GM15510 (cell line): ENCODE data around the gene SCARF1.
A peak's percentile ranks its signal among the peaks of the same experiment; 100 is the strongest.

Experiments used
- POLR2A ChIP-seq: IDR thresholded peaks from 3 replicates; pipeline ENCODE4 v1.6.1; 2011; ENCODE audit warnings: borderline replicate concordance; ENCODE audit not compliant: insufficient read length; ENCODE audit errors: extremely low read depth

The SCARF1 gene

GRCh38 chr17:1636732-1637285 is 8.7 kb downstream of the SCARF1 start:
- no peak for TF ChIP-seq POLR2A

GRCh38 chr17:1635675-1636465 is 9.7 kb downstream of the SCARF1 start:
- no peak for TF ChIP-seq POLR2A

GRCh38 chr17:1634841-1635650 is 10.5 kb downstream of the SCARF1 start:
- TF ChIP-seq POLR2A: no peak

GRCh38 chr17:1630662-1631061 is 14.9 kb downstream of the SCARF1 start:
- TF ChIP-seq POLR2A: no peak

DNA sequence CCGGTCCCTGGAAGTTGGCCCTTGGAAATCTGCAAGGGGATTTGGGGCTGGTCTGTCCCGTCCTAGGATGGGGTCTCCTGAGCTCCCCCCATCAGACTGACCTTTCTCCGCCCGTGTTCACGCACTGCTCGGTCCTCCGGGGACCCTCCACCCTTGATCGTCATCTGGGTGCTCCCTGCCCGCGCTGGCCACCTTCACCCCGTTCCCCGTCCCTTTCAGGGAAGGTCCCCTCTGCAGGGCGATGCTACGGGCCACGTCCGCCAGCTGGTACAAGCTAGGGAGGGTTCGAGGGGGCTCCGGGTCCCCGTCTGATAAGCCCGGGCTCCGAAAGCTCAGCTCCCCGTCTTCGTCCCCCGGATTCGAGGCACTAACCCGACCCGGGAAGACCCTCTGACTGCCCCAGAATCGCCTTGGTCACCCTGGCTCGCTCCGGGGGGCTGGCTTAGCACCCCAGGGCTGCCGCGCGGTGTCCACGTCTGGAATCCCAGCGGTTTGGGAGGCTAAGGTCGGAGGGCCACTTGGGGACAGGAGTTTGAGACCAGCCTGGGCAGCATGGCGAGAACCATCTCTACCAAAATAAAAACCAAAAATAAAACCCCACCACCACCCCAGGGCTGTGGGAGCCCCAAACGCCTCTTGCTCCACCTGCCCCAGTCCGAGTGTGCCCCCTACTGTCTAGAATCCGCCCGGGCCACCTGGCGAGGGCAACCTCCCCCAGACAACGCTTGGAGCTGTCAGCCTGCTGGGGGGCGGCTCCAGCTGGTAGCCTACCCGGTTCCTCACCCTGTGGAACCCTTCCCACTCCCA is 15.8 kb downstream of the SCARF1 start:
- no peak for TF ChIP-seq POLR2A

GRCh38 chr17:1628856-1629503 is 16.6 kb downstream of the SCARF1 start:
- peak; percentile 35 for TF ChIP-seq POLR2A

GRCh38 chr17:1627982-1628855 is 17.3 kb downstream of the SCARF1 start, which contains the start of gene SLC43A2:
SLC43A2 (minus strand) TSS chr17:1628834; CDS start chr17:1627874, 960 bp downstream.
- TF ChIP-seq POLR2A: peak; percentile 16

DNA sequence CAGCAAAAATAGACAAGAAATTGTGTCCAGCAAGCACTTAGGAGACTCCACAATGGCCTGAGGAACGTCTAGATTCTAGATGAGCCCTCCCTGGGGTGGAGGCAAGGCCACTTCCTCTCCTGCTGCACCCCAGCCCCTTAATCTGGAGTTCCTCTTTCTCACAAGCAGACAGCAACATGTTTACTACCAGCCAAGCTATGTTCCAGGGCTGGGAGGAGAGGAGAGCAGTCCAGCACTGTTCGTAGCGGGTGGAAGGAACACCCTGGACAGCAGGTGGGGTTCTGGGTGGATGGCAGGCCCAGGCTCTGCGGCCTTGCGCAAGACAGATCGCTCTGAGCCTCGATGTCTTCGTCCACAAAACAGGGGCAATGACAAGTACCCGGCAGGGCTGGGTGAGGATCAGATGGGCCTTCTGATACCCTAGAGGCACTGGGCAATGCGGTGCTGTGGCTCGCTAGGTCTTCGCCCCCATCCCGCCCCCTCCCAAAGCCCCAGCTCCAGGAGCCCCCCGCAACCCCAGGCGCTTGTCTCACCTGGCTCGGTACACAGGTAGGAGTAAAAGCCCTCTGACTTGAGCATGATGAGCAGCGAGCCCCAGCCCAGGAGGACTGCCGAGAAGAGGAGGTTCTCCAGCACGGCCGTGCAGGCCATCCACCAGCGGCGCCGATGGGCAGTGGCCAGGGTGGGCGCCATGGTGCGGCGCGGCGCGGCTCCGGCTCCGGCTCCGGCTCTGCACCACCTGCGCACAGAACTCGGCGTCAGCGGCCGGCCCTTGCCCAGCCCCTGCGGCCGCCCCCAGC is 18.1 kb downstream of the SCARF1 start:
- TF ChIP-seq POLR2A: no peak

- no peak for TF ChIP-seq POLR2A
Measured at GRCh38 chr17:1626333-1626732, 19.2 kb downstream of the SCARF1 start.

- TF ChIP-seq POLR2A: no peak
Measured at GRCh38 chr17:1625581-1625980, 20.0 kb downstream of the SCARF1 start.

DNA sequence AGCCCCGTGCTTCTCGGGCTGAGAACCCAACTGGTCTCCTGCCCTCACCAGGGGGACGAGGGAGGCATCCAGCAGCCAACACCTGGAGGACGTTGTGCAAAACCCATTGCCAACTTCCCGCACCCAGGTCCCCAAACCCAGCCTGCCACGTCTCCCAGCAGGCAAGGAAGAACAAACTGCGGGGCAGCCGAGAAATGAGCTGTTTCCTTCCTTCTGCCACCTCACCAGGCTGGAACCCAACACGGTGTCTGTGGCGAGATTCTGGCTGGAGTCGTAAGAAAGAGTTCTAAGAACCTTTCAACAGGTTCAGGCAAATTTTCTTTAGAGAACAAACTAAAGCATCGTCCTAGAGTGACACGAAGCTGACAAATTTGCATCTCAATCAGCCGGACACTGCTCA is 20.5 kb downstream of the SCARF1 start:
- TF ChIP-seq POLR2A: no peak

DNA sequence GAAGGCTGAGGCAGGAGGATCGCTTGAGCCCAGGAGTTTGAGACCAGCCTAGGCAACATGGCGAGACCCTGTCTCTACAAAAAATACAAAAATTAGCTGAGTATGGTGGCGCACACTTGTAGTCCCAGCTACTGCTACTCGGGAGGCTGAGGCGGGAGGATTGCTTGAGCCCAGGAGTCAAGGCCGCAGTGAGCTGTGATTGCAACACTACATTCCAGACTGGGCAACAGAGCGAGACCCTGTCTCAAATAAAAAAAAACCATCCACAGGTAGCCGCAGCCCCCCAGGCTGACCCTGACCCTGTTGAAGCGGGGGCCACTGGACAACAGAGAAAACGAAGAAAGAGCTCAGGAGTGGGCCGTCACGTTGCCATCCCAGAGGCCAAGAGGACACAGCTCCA is 20.9 kb downstream of the SCARF1 start:
- no peak for TF ChIP-seq POLR2A
